GM18861 (cell line): ENCODE results near the gene SURF1.

Experiments
- ATAC-seq: cut with Tn5 transposase; IDR thresholded peaks from one replicate; pipeline ENCODE4 v1.9.1; 2021; ENCODE audit not compliant: unreplicated experiment

SURF1 gene

GRCh38 chr9:133366435-133366834 is 10.1 kb upstream of the SURF1 start:
- ATAC-seq, result no peak

- no peak for ATAC-seq
These were observed 6.2 kb upstream of the SURF1 start for GRCh38 chr9:133362359-133363044.

- no peak for ATAC-seq
These were observed 5.3 kb upstream of the SURF1 start for GRCh38 chr9:133361507-133362092.

- no peak for ATAC-seq
These were observed 4.4 kb upstream of the SURF1 start for GRCh38 chr9:133360400-133361393.

GRCh38 chr9:133359399-133360175 is 3.3 kb upstream of the SURF1 start:
- ATAC-seq, result no peak

- ATAC-seq, result no peak
These were observed 1.4 kb upstream of the SURF1 start for GRCh38 chr9:133357656-133358055.

DNA sequence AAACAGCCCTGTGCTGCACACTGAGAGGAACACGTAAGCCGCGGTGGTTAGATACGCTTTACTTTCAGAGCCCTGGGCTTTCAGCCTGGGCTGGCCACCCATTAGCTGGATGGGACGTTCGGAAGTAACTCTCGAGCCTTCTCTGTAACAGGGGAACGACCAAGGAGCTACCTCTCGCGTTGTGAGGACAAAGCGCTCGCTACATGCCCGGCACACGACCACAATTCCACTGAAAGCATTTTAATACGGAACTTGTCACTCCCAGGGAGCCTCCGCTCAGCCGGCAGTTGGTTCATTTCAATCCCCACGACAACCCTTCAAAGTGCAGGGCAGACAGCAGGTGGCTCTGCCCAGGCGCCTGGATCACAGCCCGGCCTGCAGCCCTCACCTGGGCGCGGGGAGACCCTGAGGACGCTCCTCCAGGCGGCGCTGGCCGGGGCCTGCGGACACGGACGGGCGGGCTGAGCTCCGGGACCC is 368 bp downstream of the SURF1 start:
- ATAC-seq, result no peak

GRCh38 chr9:133354766-133355165 is 1.5 kb downstream of the SURF1 start:
- no peak for ATAC-seq

GRCh38 chr9:133353548-133353947 is 2.7 kb downstream of the SURF1 start:
- no peak for ATAC-seq

DNA sequence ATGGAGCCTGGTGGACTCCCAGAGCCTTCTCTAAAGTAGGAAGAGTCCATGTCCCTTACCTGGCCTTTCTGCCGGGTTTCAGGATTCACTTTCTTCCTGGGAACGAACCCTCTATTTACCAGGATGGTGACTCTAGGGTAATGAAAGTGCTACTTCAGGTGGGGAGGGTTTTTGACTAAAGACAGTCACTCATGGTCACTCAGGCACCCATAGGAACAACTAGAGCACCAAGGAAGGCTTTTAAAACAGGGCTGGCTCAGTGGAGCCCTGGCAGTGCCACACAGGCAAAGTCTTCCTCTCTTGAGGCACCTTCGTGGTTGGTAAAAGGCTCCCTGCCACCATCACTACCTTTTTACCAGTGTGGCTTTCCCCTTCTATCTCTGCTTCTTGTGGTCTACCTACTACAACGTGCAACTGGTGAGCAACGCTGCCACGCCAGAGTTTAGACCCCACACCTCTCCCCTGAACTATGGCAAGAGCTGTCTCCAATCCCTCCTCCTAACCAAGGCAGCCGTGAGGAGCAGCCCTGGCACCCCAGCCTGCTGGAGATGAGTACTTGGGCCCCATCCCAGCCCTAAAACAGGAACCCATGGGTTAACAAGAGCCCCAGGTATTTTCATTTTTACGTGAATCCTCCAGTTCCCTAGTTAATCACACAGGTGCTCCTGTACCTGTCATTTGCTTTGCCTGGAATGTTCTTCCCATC is 3.5 kb downstream of the SURF1 start:
- ATAC-seq, result no peak

GRCh38 chr9:133351908-133352634 is 4.2 kb downstream of the SURF1 start:
- ATAC-seq, result no peak

DNA sequence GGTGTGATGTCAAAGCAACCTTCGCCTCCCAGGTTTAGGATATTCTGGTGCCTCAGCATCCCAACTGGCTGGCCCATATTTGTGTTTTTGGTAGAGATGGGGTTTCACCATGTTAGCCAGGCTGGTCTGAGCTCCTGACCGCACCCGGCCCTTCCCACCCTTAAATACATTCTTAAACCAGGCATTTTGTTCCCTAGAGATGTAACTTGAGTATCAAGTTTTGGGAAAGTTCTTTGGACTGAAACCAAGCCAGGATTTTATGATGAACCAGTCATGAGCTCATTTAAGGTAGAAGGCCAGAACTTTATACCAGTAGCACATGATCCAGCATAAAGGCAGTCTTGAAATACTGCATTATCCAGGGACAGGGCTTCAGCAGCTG is 4.8 kb downstream of the SURF1 start:
- ATAC-seq, result no peak

- no peak for ATAC-seq
These were observed 6.2 kb downstream of the SURF1 start for GRCh38 chr9:133349965-133350616.

DNA sequence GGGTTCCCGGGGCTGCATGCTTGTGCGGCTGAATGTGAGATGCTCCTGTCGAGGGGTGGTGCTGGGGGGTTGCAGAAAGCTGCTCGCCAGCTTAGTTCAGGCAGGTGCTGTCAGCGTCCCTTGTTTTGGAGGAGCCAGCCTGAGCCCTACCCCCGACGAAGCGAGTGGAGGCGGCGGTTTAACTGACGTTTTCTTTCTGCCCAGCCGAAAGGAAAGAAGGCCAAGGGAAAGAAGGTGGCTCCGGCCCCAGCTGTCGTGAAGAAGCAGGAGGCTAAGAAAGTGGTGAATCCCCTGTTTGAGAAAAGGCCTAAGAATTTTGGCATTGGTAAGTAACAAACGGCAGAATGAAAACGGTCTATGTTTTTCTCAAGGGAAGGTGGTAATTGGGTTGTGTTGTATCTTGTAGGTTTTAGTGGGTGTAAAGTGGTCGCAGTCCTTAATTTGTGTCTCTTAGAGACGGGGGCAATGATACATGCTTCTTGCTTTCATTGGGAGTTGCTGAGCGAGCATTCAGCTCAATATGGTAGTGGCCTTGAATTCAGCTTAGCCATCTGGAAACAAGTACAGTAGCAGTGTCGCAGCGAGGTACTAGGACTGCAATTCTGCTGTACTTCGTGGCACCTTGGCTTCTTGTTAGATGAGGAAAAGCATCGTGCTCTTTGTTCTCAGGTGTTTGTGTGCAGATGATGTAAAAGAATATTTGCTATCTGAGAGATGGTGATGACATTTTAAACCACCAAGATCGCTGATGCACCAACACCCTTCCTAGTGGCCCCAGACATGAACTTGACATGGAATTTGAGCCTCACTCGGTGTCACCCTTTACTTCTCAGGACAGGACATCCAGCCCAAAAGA is 7.3 kb downstream of the SURF1 start:
- ATAC-seq, result no peak

DNA sequence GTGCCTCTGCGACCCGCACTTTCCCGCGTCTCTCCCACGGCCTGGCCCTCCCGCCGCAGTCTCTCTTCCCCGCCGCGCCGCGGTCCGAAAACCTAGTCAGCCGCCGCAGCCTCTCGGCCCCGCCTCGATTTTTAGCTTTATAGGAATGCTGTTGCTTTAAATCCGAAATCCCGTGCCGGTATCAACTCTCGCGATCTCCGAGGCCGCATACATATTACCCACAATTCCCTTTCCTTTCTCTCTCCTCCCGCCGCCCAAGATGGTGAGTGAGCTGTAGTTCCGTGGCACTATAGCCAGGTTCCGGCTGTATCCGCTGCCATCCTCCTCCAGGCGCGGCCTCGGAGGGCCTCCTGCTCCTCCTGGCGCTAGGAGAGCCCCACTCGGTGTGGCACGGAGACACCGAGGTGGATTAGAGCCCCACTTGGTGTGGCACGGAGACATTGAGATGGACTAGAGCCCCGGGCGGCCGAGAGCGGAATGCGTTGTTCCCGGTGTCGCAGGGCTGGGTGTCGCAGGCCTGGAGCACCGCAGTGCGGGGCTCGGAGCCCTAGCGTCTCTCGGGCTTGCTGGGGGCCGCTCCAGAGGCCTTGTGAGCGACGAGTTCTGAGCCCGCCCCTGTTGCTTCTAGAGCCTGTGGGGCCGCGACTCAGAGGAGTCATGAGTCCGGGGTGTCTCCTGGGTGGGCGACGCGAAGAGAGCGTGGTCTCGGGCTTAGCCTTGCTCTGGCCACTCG is 8.1 kb downstream of the SURF1 start, which contains the start of the genes MED22 and RPL7A:
Gene MED22 (minus strand): TSS at position 147 of the 733 bp plus-strand sequence. CDS start 1,469 bp downstream, outside the sequence.
Gene RPL7A (plus strand): TSS at position 234 of the 733 bp plus-strand sequence. CDS start 26 bp downstream, at position 260.
- ATAC-seq, result peak; percentile 59

DNA sequence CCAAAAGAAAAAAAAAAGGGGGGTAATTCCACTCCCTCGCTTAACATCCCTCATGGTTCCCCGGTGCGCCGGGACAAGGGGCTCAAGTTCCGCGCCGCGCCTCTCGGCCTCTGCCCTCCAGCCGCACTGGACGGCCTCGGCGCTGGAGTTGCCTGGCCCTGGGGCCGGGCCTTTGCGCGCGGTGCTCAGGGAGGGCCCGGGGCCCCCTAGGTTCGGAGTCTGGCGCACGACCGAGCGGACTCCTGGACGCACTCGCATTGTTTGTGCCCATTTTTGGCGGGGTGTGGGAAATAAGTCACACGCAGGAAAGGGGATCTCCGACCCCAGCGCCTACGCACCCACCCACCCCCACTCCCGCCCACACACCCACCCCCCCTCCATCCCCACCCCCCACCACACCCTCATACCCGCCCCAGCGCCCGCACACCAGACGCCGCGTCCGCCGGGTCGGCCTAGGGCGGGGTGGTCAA is 8.7 kb downstream of the SURF1 start:
- ATAC-seq, result peak; percentile 16
